GM23338 (cell line): ENCODE measurements around the gene GNL2. TPM values are rescaled to one million over a fixed set of nuclear protein-coding genes. Genes with fewer than 3 reads are reported as not detected.

Experiments used
- ETS1 ChIP-seq: IDR thresholded peaks from 2 replicates; pipeline ENCODE4 v1.6.1; 2016; ENCODE audit warnings: antibody characterized with exemption
- EZH2 ChIP-seq: fragments of 200-600 bp; sonication (generic); IDR thresholded peaks from one replicate; pipeline ENCODE4 v1.8.0; 2017; ENCODE audit warnings: antibody characterized with exemption, mild to moderate bottlenecking, low read depth; ENCODE audit not compliant: unreplicated experiment
- JUNB ChIP-seq: IDR thresholded peaks from one replicate; pipeline ENCODE4 v1.6.1; 2016; ENCODE audit warnings: antibody characterized with exemption; ENCODE audit not compliant: unreplicated experiment
- NANOG ChIP-seq: IDR thresholded peaks from 2 replicates; pipeline ENCODE4 v1.6.1; 2016; ENCODE audit warnings: antibody characterized with exemption, borderline replicate concordance
- STAT1 ChIP-seq: IDR thresholded peaks from one replicate; pipeline ENCODE4 v1.6.1; 2016; ENCODE audit warnings: antibody characterized with exemption; ENCODE audit not compliant: unreplicated experiment
- ZNF114 ChIP-seq: fragments of 250-450 bp; sonication (Bioruptor Pico); IDR thresholded peaks from 2 replicates; pipeline ENCODE4 v1.5.0; 2020; ENCODE audit warnings: mild to moderate bottlenecking, moderate library complexity
- ZNF331 ChIP-seq: fragments of 250-450 bp; sonication (Bioruptor Pico); IDR thresholded peaks from 2 replicates; pipeline ENCODE4 v1.5.0; 2020; ENCODE audit warnings: low read depth, mild to moderate bottlenecking, moderate library complexity
- polyA plus RNA-seq: library from polyadenylated mRNA; unstranded; fragments of >200 nt; fragmentation: Nextera tagmentation; extraction: Ambion mirVana; gene quantifications from 2 replicates; pipeline ENCODE4 v1.2.1, GENCODE V29; 2016
- total RNA-seq: library from RNA; depleted of rRNA; stranded (reverse); fragments of >200 nt; shearing (Covaris generic); gene quantifications from 2 replicates; pipeline ENCODE4 v1.2.3, GENCODE V29; 2014
- TF ChIP-seq, protein P1 (sequence below): fragments of 250-450 bp; sonication (Bioruptor Pico); IDR thresholded peaks from 2 replicates; pipeline ENCODE4 v1.5.0; 2020; ENCODE audit warnings: mild to moderate bottlenecking, moderate library complexity
- TF ChIP-seq, protein P2 (sequence below), 2 experiments: fragments of 200-600 bp in 1 of 2; sonication (generic) in 1 of 2; conservative IDR thresholded peaks; 2 replicates each; pipeline versions ENCODE4 v1.5.1 to v1.6.1; 2016 to 2017; ENCODE audit warnings: antibody characterized with exemption in 2 of 2, low read depth in 2 of 2, mild to moderate bottlenecking in 2 of 2, moderate library complexity in 1 of 2

Gene GNL2
- total and polyA plus RNA-seq, 2 experiments from 2014 or later: 78.4 to 121 TPM

DNA sequence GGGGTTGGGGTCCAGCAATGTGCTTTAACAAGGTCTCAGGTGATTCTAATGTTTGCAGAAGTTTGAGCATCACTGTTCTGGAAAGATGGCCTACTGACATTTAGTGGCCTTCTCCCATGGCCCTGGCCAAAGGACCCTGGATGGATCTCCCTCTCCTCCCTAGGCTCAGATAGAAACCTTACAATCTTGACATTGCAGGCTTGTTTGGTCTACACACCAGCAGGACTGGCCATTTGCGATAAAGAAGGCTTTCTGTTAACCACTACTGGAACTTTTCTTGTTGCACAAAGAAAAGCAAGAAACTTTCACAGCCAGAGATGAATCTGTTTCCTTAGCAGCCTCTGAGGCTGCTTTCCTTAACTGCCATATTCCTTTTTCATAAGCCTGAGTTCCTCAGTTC, 32.8 kb downstream of the GNL2 start (continued):
- TF ChIP-seq, protein P1, sequence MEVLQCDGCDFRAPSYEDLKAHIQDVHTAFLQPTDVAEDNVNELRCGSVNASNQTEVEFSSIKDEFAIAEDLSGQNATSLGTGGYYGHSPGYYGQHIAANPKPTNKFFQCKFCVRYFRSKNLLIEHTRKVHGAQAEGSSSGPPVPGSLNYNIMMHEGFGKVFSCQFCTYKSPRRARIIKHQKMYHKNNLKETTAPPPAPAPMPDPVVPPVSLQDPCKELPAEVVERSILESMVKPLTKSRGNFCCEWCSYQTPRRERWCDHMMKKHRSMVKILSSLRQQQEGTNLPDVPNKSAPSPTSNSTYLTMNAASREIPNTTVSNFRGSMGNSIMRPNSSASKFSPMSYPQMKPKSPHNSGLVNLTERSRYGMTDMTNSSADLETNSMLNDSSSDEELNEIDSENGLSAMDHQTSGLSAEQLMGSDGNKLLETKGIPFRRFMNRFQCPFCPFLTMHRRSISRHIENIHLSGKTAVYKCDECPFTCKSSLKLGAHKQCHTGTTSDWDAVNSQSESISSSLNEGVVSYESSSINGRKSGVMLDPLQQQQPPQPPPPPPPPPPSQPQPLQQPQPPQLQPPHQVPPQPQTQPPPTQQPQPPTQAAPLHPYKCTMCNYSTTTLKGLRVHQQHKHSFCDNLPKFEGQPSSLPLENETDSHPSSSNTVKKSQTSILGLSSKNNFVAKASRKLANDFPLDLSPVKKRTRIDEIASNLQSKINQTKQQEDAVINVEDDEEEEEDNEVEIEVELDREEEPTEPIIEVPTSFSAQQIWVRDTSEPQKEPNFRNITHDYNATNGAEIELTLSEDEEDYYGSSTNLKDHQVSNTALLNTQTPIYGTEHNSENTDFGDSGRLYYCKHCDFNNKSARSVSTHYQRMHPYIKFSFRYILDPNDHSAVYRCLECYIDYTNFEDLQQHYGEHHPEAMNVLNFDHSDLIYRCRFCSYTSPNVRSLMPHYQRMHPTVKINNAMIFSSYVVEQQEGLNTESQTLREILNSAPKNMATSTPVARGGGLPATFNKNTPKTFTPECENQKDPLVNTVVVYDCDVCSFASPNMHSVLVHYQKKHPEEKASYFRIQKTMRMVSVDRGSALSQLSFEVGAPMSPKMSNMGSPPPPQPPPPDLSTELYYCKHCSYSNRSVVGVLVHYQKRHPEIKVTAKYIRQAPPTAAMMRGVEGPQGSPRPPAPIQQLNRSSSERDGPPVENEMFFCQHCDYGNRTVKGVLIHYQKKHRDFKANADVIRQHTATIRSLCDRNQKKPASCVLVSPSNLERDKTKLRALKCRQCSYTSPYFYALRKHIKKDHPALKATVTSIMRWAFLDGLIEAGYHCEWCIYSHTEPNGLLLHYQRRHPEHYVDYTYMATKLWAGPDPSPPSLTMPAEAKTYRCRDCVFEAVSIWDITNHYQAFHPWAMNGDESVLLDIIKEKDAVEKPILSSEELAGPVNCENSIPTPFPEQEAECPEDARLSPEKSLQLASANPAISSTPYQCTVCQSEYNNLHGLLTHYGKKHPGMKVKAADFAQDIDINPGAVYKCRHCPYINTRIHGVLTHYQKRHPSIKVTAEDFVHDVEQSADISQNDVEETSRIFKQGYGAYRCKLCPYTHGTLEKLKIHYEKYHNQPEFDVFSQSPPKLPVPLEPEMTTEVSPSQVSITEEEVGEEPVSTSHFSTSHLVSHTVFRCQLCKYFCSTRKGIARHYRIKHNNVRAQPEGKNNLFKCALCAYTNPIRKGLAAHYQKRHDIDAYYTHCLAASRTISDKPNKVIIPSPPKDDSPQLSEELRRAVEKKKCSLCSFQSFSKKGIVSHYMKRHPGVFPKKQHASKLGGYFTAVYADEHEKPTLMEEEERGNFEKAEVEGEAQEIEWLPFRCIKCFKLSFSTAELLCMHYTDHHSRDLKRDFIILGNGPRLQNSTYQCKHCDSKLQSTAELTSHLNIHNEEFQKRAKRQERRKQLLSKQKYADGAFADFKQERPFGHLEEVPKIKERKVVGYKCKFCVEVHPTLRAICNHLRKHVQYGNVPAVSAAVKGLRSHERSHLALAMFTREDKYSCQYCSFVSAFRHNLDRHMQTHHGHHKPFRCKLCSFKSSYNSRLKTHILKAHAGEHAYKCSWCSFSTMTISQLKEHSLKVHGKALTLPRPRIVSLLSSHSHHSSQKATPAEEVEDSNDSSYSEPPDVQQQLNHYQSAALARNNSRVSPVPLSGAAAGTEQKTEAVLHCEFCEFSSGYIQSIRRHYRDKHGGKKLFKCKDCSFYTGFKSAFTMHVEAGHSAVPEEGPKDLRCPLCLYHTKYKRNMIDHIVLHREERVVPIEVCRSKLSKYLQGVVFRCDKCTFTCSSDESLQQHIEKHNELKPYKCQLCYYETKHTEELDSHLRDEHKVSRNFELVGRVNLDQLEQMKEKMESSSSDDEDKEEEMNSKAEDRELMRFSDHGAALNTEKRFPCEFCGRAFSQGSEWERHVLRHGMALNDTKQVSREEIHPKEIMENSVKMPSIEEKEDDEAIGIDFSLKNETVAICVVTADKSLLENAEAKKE (CRISPR knock-in tag): no peak
- TF ChIP-seq JUNB: no peak
- TF ChIP-seq STAT1: no peak
- no peak for TF ChIP-seq NANOG
- no peak for TF ChIP-seq ZNF331 (CRISPR knock-in tag)
- TF ChIP-seq ETS1: no peak
- TF ChIP-seq EZH2: no peak
- TF ChIP-seq, protein P2, sequence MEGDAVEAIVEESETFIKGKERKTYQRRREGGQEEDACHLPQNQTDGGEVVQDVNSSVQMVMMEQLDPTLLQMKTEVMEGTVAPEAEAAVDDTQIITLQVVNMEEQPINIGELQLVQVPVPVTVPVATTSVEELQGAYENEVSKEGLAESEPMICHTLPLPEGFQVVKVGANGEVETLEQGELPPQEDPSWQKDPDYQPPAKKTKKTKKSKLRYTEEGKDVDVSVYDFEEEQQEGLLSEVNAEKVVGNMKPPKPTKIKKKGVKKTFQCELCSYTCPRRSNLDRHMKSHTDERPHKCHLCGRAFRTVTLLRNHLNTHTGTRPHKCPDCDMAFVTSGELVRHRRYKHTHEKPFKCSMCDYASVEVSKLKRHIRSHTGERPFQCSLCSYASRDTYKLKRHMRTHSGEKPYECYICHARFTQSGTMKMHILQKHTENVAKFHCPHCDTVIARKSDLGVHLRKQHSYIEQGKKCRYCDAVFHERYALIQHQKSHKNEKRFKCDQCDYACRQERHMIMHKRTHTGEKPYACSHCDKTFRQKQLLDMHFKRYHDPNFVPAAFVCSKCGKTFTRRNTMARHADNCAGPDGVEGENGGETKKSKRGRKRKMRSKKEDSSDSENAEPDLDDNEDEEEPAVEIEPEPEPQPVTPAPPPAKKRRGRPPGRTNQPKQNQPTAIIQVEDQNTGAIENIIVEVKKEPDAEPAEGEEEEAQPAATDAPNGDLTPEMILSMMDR (conservative IDR thresholded peaks at IDR 0.05; ENCODE audit: low read depth in 2 of 2): no peak
- TF ChIP-seq ZNF114 (CRISPR knock-in tag): no peak
